Activated T-cell treated with anti-CD3 and anti-CD28 coated beads, Interleukin-2, amount 50 U/mL, for 72 hours (primary cell): ENCODE data around the gene GEN1. TPM values are rescaled to one million over a fixed set of nuclear protein-coding genes. Genes with fewer than 3 reads are reported as not detected.

Experiments used
- ATAC-seq, 2 donors: fragments of 150-1000 bp; cut with Tn5 transposase; replicated peaks in 1 of 2; 2 replicates each; pipeline ENCODE4 v1.10.0; 2021; ENCODE audit warnings: moderate library complexity in 2 of 2, mild to moderate bottlenecking in 1 of 2
- DNase-seq, 2 donors: peaks; one replicate each; pipeline ENCODE4 v3.0.0; 2021 to 2022; ENCODE audit warnings: mixed read lengths in 1 of 2
- H3K27ac Mint-ChIP-seq: one replicate; pipeline ENCODE4 v1.8.0; 2022; ENCODE audit warnings: mild to moderate bottlenecking, moderate library complexity, mixed read lengths
- H3K27me3 Mint-ChIP-seq: one replicate; pipeline ENCODE4 v1.8.0; 2022; ENCODE audit warnings: low read depth, mixed read lengths
- H3K36me3 Mint-ChIP-seq, 2 donors: one replicate each; pipeline ENCODE4 v1.8.0; 2022; ENCODE audit warnings: mixed read lengths in 2 of 2, mild to moderate bottlenecking in 1 of 2; ENCODE audit not compliant: insufficient read depth in 2 of 2
- H3K4me1 Mint-ChIP-seq: one replicate; pipeline ENCODE4 v1.8.0; 2022; ENCODE audit warnings: low read depth, mixed read lengths
- H3K4me3 Mint-ChIP-seq, 2 donors: one replicate each; pipeline ENCODE4 v1.8.0; 2022; ENCODE audit warnings: mild to moderate bottlenecking in 2 of 2, mixed read lengths in 2 of 2, moderate library complexity in 2 of 2
- H3K9me3 Mint-ChIP-seq, 2 donors: one replicate each; pipeline ENCODE4 v1.8.0; 2022; ENCODE audit warnings: mixed read lengths in 2 of 2
- total RNA-seq, 2 donors: library from RNA; stranded (reverse); gene quantifications; one replicate each; pipeline ENCODE4 v1.2.3, GENCODE V29; 2022

The GEN1 gene
- total RNA-seq, 2 donors from 2014 or later, result 33.1 to 35.2 TPM

DNA sequence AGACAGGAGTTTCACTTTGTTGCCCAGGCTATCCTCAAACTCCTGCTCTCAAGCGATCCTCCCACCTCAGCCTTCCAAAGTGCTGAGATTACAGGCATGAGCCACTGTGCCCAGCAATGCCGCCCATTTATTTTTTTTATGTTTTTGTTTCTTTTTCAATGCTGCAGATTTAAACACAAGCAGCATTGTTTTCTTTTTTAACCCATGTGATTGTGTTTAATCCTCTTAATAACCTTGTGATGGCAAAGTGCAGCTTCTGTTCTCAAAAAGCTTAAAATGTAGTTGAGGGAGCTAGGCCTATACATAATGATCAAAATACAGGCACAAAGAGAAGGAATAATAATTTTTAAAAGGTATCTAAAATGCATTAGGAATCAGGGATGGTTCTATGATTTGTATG is 73.8 kb downstream of the GEN1 start:
- Mint-ChIP-seq H3K4me1 (peaks cover 5% of the 10 kb centered on the region), H3K27me3 (peaks cover 42% of the 10 kb centered on the region), H3K27ac (no peak overlapping the region), H3K36me3 (no peaks in the 10 kb centered on the region), H3K9me3 (peaks cover 0 to 1% of the 10 kb centered on the region in 2 donors), H3K4me3 (no peak overlapping the region)
- DNase-seq (no peak), ATAC-seq (no peak)

DNA sequence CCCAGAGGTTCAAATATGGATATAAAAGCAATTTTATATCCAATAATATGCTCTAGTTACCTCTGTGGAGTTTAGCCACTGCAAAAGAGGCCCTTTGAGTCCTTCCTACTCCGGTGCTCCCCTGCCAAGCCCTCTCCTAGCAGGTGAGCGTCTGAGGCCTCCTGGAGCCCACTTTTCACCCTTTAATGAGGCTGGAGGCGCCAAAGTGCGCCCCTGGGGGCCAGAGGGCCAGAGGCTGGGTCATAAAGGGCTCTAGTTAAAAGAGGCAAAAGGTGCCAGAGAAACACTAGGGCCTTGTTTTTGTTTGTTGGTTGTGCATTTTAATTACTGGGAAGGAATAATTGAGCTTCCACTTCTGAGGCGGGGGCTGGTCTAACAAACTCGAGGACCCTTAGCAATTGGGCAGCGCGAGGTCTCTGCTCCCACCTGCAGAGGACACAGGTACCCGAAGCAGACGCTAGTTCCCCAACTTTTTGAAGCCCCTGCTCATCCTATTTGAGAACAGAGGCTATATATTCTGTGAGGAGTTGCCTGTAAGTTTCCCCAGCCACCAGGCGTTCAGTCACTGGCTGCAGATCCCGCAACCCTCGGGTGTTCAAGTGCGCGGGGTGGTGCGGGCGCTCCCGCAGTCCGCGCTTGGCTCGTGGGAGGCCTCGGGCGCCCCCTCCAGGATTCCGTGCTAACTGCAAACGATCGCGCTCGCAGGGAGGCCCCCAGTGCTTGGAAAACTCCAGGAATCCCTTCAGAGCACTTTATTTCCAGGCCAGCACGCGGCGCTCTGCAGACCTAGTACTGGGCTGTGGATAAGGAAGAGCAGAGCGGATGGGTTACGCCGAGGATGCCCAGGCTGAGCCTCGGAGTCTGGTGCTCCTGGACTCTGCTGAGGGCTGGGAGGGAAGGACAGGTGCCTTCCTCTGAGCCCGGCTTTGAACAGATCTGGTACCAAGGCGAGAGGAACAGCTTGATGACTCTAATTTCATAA is 76.4 kb downstream of the GEN1 start:
- Mint-ChIP-seq H3K36me3 (no peaks in the 10 kb centered on the region), H3K27ac (no peak overlapping the region), H3K27me3 (peaks cover 42% of the 10 kb centered on the region), H3K9me3 (no peaks in the 10 kb centered on the region), H3K4me3 (peak overlapping the region; percentile 17 to 33), H3K4me1 (peaks cover 5% of the 10 kb centered on the region)
- ATAC-seq, result peak; percentile 54 to 66
- peak; percentile 47 to 66 for DNase-seq

- no peaks in the 10 kb centered on the region for H3K9me3 Mint-ChIP-seq
- H3K4me3 Mint-ChIP-seq, result no peak overlapping the region
- H3K27ac Mint-ChIP-seq, result no peak overlapping the region
- ATAC-seq, result no peak
- H3K27me3 Mint-ChIP-seq, result peaks cover 16% of the 10 kb centered on the region
- H3K36me3 Mint-ChIP-seq, result no peaks in the 10 kb centered on the region
- DNase-seq, result no peak
- peaks cover 3% of the 10 kb centered on the region for H3K4me1 Mint-ChIP-seq
Measured at GRCh38 chr2:17835516-17835915, 81.6 kb downstream of the GEN1 start.

Other genes starting within 250 kb of the GEN1 start
- gene RAD51AP2, start 235.7 kb upstream of the GEN1 start, total RNA-seq, result not detected
- not detected for gene VSNL1, start 213.4 kb upstream of the GEN1 start, total RNA-seq
- gene SMC6, start 328 bp upstream of the GEN1 start, total RNA-seq, result 10 to 100 TPM; 25.1 to 31.0 TPM
- not detected for gene MSGN1, start 62.3 kb downstream of the GEN1 start, total RNA-seq
- gene KCNS3, start 124.5 kb downstream of the GEN1 start, total RNA-seq, result not detected